ENCODE measurements around the gene DSP. TPM values are rescaled to one million over a fixed set of nuclear protein-coding genes. Genes with fewer than 3 reads are reported as not detected.

DSP gene
- total and polyA plus RNA-seq, 2 experiments from 2014 or later: 16.8 to 43.7 TPM

- Histone ChIP-seq H3K4me3 (no peak overlapping the region), H3F3A (replicated peaks; ENCODE audit: low read depth) (no peaks in the 10 kb centered on the region), H4K20me1 (replicated peaks; ENCODE audit: insufficient read depth) (no peaks in the 10 kb centered on the region), H3K27me3 (ENCODE audit: insufficient read depth) (no peaks in the 10 kb centered on the region), H3K9me2 (ENCODE audit: insufficient read depth) (no peaks in the 10 kb centered on the region), H3K4me1 (ENCODE audit: insufficient read depth) (peaks cover 8% of the 10 kb centered on the region), H3K4me2 (no peak overlapping the region), H3K79me2 (replicated peaks; ENCODE audit: insufficient read depth) (no peaks in the 10 kb centered on the region), H2AFZ (no peak overlapping the region), H3K27ac (ENCODE audit: low read depth) (no peak overlapping the region), H3K36me3 (ENCODE audit: insufficient read depth) (no peaks in the 10 kb centered on the region)
- no peak for ATAC-seq
- no peaks in the 10 kb centered on the region for H3K36me3 Mint-ChIP-seq (ENCODE audit: low read depth)
- no peaks in the 10 kb centered on the region for H3K27me3 Mint-ChIP-seq (ENCODE audit: insufficient read depth, low read depth, poor library complexity)
- no peak for DNase-seq (ENCODE audit: low spot score)
- H3K4me3 Mint-ChIP-seq: no peak overlapping the region
- TF ChIP-seq EZH2 (IDR thresholded peaks at IDR 0.05; ENCODE audit: low read depth, unreplicated experiment): no peak
- no peak for TF ChIP-seq POLR2AphosphoS5 (IDR thresholded peaks at IDR 0.05; ENCODE audit: low read depth)
- no peak for TF ChIP-seq JUNB (IDR thresholded peaks at IDR 0.05; ENCODE audit: unreplicated experiment)
- no peaks in the 10 kb centered on the region for H3K9me3 Mint-ChIP-seq
- peaks cover 22% of the 10 kb centered on the region for H3K4me1 Mint-ChIP-seq
- no peak overlapping the region for H3K27ac Mint-ChIP-seq
Measured at GRCh38 chr6:7522873-7523272, 18.6 kb upstream of the DSP start.

DNA sequence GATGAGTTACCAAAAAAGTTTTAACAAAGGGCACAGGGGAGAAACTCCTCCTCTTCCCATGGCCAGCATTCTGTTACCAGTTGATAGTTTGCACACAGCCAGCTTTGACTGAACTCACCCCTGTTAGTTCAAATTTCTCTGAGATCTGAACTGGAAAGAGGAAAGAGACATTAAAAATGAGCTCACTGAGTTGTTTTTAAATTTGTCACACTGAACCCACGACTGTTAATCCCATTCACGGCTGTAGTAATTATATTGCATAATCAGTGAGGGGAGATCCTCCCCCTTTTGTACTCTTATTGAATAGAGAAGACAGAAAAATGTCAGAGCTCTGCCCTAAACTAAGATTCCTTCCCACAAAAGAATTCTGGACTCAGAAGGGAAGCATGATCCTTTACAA lies 17.5 kb upstream of the DSP start:
- no peak overlapping the region for H3K4me3 Mint-ChIP-seq
- peak overlapping the region; percentile 63; the same call in 1 of the 2 replicates for H2AFZ ChIP-seq
- H3K36me3 Mint-ChIP-seq (ENCODE audit: low read depth): no peaks in the 10 kb centered on the region
- H3K36me3 ChIP-seq (ENCODE audit: insufficient read depth): no peaks in the 10 kb centered on the region
- ATAC-seq (no peak), DNase-seq (ENCODE audit: low spot score) (no peak)
- no peaks in the 10 kb centered on the region for H3K9me3 Mint-ChIP-seq
- H3K27ac Mint-ChIP-seq: no peak overlapping the region
- no peaks in the 10 kb centered on the region for H4K20me1 ChIP-seq (replicated peaks; ENCODE audit: insufficient read depth)
- no peak overlapping the region for H3K27ac ChIP-seq (ENCODE audit: low read depth)
- no peak overlapping the region for H3K4me3 ChIP-seq
- no peaks in the 10 kb centered on the region for H3K9me2 ChIP-seq (ENCODE audit: insufficient read depth)
- H3K27me3 ChIP-seq (ENCODE audit: insufficient read depth): no peaks in the 10 kb centered on the region
- H3K4me1 ChIP-seq (ENCODE audit: insufficient read depth): peaks cover 7% of the 10 kb centered on the region
- no peaks in the 10 kb centered on the region for H3K79me2 ChIP-seq (replicated peaks; ENCODE audit: insufficient read depth)
- no peak overlapping the region for H3K4me2 ChIP-seq
- H3K27me3 Mint-ChIP-seq (ENCODE audit: insufficient read depth, low read depth, poor library complexity): no peaks in the 10 kb centered on the region
- peaks cover 20% of the 10 kb centered on the region for H3K4me1 Mint-ChIP-seq
- H3F3A ChIP-seq (replicated peaks; ENCODE audit: low read depth): no peaks in the 10 kb centered on the region
- TF ChIP-seq EZH2phosphoT487 (IDR thresholded peaks at IDR 0.05; ENCODE audit: unreplicated experiment) (no peak), EZH2 (IDR thresholded peaks at IDR 0.05; ENCODE audit: low read depth, unreplicated experiment) (no peak), CTCF (conservative IDR thresholded peaks at IDR 0.05; ENCODE audit: low read depth in 2 of 2) (no peak), CREB1 (CRISPR knock-in tag; IDR thresholded peaks at IDR 0.05; ENCODE audit: low read depth) (no peak), STAT1 (IDR thresholded peaks at IDR 0.05; ENCODE audit: unreplicated experiment) (no peak), ZNF331 (CRISPR knock-in tag; IDR thresholded peaks at IDR 0.05; ENCODE audit: low read depth) (no peak), NANOG (IDR thresholded peaks at IDR 0.05; ENCODE audit: borderline replicate concordance) (no peak), ZNF462 (CRISPR knock-in tag; IDR thresholded peaks at IDR 0.05) (no peak), JUNB (IDR thresholded peaks at IDR 0.05; ENCODE audit: unreplicated experiment) (no peak), POLR2AphosphoS5 (IDR thresholded peaks at IDR 0.05; ENCODE audit: low read depth) (no peak)
- TF ChIP-seq, protein P1, sequence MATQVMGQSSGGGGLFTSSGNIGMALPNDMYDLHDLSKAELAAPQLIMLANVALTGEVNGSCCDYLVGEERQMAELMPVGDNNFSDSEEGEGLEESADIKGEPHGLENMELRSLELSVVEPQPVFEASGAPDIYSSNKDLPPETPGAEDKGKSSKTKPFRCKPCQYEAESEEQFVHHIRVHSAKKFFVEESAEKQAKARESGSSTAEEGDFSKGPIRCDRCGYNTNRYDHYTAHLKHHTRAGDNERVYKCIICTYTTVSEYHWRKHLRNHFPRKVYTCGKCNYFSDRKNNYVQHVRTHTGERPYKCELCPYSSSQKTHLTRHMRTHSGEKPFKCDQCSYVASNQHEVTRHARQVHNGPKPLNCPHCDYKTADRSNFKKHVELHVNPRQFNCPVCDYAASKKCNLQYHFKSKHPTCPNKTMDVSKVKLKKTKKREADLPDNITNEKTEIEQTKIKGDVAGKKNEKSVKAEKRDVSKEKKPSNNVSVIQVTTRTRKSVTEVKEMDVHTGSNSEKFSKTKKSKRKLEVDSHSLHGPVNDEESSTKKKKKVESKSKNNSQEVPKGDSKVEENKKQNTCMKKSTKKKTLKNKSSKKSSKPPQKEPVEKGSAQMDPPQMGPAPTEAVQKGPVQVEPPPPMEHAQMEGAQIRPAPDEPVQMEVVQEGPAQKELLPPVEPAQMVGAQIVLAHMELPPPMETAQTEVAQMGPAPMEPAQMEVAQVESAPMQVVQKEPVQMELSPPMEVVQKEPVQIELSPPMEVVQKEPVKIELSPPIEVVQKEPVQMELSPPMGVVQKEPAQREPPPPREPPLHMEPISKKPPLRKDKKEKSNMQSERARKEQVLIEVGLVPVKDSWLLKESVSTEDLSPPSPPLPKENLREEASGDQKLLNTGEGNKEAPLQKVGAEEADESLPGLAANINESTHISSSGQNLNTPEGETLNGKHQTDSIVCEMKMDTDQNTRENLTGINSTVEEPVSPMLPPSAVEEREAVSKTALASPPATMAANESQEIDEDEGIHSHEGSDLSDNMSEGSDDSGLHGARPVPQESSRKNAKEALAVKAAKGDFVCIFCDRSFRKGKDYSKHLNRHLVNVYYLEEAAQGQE (IDR thresholded peaks at IDR 0.05; ENCODE audit: unreplicated experiment): no peak

All from GM23338 (cell line).